SJSA1 (cell line): ENCODE measurements around the gene SERHL2. TPM values are rescaled to one million over a fixed set of nuclear protein-coding genes. Genes with fewer than 3 reads are reported as not detected.
"Not testable (repeated sequence)": the region's sequence is repeated elsewhere in the genome, so short reads cannot be mapped to it uniquely, and the experiment has no call there.

ENCODE experiments used
- DNase-seq, 2 experiments: peaks; one replicate each; pipeline ENCODE4 v3.0.0-alpha.2; 2015 to 2020; ENCODE audit warnings: low spot score in 2 of 2, low read depth in 1 of 2
- H3K27ac ChIP-seq: fragments of 250-450 bp; sonication (Bioruptor Pico); 2 replicates; pipeline ENCODE4 v1.5.1; 2020; ENCODE audit warnings: mild to moderate bottlenecking, moderate library complexity
- H3K27me3 ChIP-seq: fragments of 250-450 bp; sonication (Bioruptor Pico); replicated peaks from 2 replicates; pipeline ENCODE4 v1.5.1; 2020; ENCODE audit warnings: mild to moderate bottlenecking, moderate library complexity
- H3K36me3 ChIP-seq: fragments of 250-450 bp; sonication (Bioruptor Pico); 2 replicates; pipeline ENCODE4 v1.5.1; 2020; ENCODE audit warnings: mild to moderate bottlenecking
- H3K4me1 ChIP-seq: fragments of 250-450 bp; sonication (Bioruptor Pico); replicated peaks from 2 replicates; pipeline ENCODE4 v1.6.1; 2021; ENCODE audit warnings: mild to moderate bottlenecking
- H3K4me3 ChIP-seq: fragments of 250-450 bp; sonication (Bioruptor Pico); 2 replicates; pipeline ENCODE4 v1.5.1; 2020; ENCODE audit warnings: mild to moderate bottlenecking
- H3K9me3 ChIP-seq: fragments of 250-450 bp; sonication (Bioruptor Pico); replicated peaks from 2 replicates; pipeline ENCODE4 v1.5.1; 2020; ENCODE audit warnings: mild to moderate bottlenecking
- total RNA-seq: library from RNA; depleted of rRNA; stranded (reverse); fragments of >200 nt; shearing (Covaris generic); gene quantifications from 2 replicates; pipeline ENCODE4 v1.2.3, GENCODE V29; 2014

SERHL2 gene
- total RNA-seq, 1 experiment from 2014 or later: 2.9 TPM

- no peaks in the 10 kb centered on the region for H3K36me3 ChIP-seq
These were observed 5.0 kb upstream of the SERHL2 start for GRCh38 chr22:42548597-42549330.

GRCh38 chr22:42549331-42550060, 4.3 kb upstream of the SERHL2 start:
- Histone ChIP-seq H3K4me1 (peaks cover 10% of the 10 kb centered on the region), H3K9me3 (no peaks in the 10 kb centered on the region), H3K27me3 (no peaks in the 10 kb centered on the region), H3K4me3 (no peak overlapping the region), H3K27ac (no peak overlapping the region), H3K36me3 (no peaks in the 10 kb centered on the region)
- no peak for DNase-seq

More at GRCh38 chr22:42548597-42549330, 5.0 kb upstream of the SERHL2 start:
- no peak for DNase-seq
- no peak overlapping the region for H3K4me3 ChIP-seq
- H3K27me3 ChIP-seq: no peaks in the 10 kb centered on the region
- H3K27ac ChIP-seq: no peak overlapping the region
- no peaks in the 10 kb centered on the region for H3K9me3 ChIP-seq
- H3K4me1 ChIP-seq: peaks cover 6% of the 10 kb centered on the region

GRCh38 chr22:42552294-42552647, 1.5 kb upstream of the SERHL2 start:
- H3K27me3 ChIP-seq, H3K4me1 ChIP-seq, DNase-seq, H3K4me3 ChIP-seq, H3K27ac ChIP-seq, H3K36me3 ChIP-seq, H3K9me3 ChIP-seq: not testable (repeated sequence)

GRCh38 chr22:42560381-42560780, 6.6 kb downstream of the SERHL2 start:
- Histone ChIP-seq H3K4me1 (no peaks in the 10 kb centered on the region), H3K9me3 (no peaks in the 10 kb centered on the region), H3K27ac (no peak overlapping the region), H3K36me3 (peaks cover 1% of the 10 kb centered on the region; the same call in 1 of the 2 replicates), H3K27me3 (no peaks in the 10 kb centered on the region), H3K4me3 (no peak overlapping the region)
- no peak for DNase-seq

GRCh38 chr22:42560781-42561180, 7.0 kb downstream of the SERHL2 start:
- no peak overlapping the region for H3K4me3 ChIP-seq
- no peaks in the 10 kb centered on the region for H3K27me3 ChIP-seq
- peaks cover 3% of the 10 kb centered on the region; the same call in 1 of the 2 replicates for H3K36me3 ChIP-seq
- H3K9me3 ChIP-seq: no peaks in the 10 kb centered on the region
- H3K4me1 ChIP-seq: no peaks in the 10 kb centered on the region
- no peak for DNase-seq
- no peak overlapping the region for H3K27ac ChIP-seq

- Histone ChIP-seq H3K9me3 (no peaks in the 10 kb centered on the region), H3K4me1 (no peaks in the 10 kb centered on the region), H3K27me3 (no peaks in the 10 kb centered on the region), H3K4me3 (no peak overlapping the region), H3K36me3 (peaks cover 6% of the 10 kb centered on the region; the same call in 1 of the 2 replicates), H3K27ac (no peak overlapping the region)
- DNase-seq: no peak
These were observed 8.1 kb downstream of the SERHL2 start for GRCh38 chr22:42561856-42562255.

GRCh38 chr22:42562279-42562678, 8.5 kb downstream of the SERHL2 start:
- Histone ChIP-seq H3K9me3 (no peaks in the 10 kb centered on the region), H3K4me3 (no peak overlapping the region), H3K36me3 (peaks cover 6% of the 10 kb centered on the region; the same call in 1 of the 2 replicates), H3K27ac (no peak overlapping the region), H3K27me3 (no peaks in the 10 kb centered on the region), H3K4me1 (no peaks in the 10 kb centered on the region)
- DNase-seq: no peak

- Histone ChIP-seq H3K9me3 (no peaks in the 10 kb centered on the region), H3K4me3 (no peak overlapping the region), H3K27me3 (no peaks in the 10 kb centered on the region), H3K4me1 (no peaks in the 10 kb centered on the region), H3K36me3 (peaks cover 6% of the 10 kb centered on the region; the same call in 1 of the 2 replicates), H3K27ac (no peak overlapping the region)
- DNase-seq: no peak
These were observed 8.9 kb downstream of the SERHL2 start for GRCh38 chr22:42562684-42563083.

GRCh38 chr22:42563943-42564342, 10.2 kb downstream of the SERHL2 start:
- not testable (repeated sequence) for DNase-seq, H3K4me3 ChIP-seq, H3K4me1 ChIP-seq, H3K27ac ChIP-seq, H3K9me3 ChIP-seq, H3K36me3 ChIP-seq, H3K27me3 ChIP-seq

- no peaks in the 10 kb centered on the region for H3K27me3 ChIP-seq
- no peak overlapping the region for H3K27ac ChIP-seq
- no peaks in the 10 kb centered on the region for H3K4me1 ChIP-seq
- H3K36me3 ChIP-seq: peaks cover 10% of the 10 kb centered on the region; the same call in 1 of the 2 replicates
- H3K9me3 ChIP-seq: no peaks in the 10 kb centered on the region
- no peak for DNase-seq
- H3K4me3 ChIP-seq: no peak overlapping the region
These were observed 10.9 kb downstream of the SERHL2 start for GRCh38 chr22:42564699-42565098.

GRCh38 chr22:42565956-42566355, 12.2 kb downstream of the SERHL2 start:
- Histone ChIP-seq H3K4me1 (no peaks in the 10 kb centered on the region), H3K36me3 (peaks cover 20% of the 10 kb centered on the region), H3K27me3 (no peaks in the 10 kb centered on the region), H3K27ac (no peak overlapping the region), H3K9me3 (no peaks in the 10 kb centered on the region), H3K4me3 (no peak overlapping the region)
- DNase-seq: no peak

GRCh38 chr22:42567950-42568349, 14.2 kb downstream of the SERHL2 start:
- H3K4me3 ChIP-seq: not testable (repeated sequence)

GRCh38 chr22:42570580-42570979, 16.8 kb downstream of the SERHL2 start:
- H3K36me3 ChIP-seq: peaks cover 32% of the 10 kb centered on the region
- not testable (repeated sequence) for H3K27ac ChIP-seq, H3K27me3 ChIP-seq, H3K4me1 ChIP-seq, H3K4me3 ChIP-seq, DNase-seq, H3K9me3 ChIP-seq

More at GRCh38 chr22:42567950-42568349, 14.2 kb downstream of the SERHL2 start:
- H3K4me1 ChIP-seq, H3K9me3 ChIP-seq, H3K27ac ChIP-seq, H3K27me3 ChIP-seq, DNase-seq: not testable (repeated sequence)
- peaks cover 25% of the 10 kb centered on the region for H3K36me3 ChIP-seq

GRCh38 chr22:42571068-42571467, 17.3 kb downstream of the SERHL2 start:
- H3K27ac ChIP-seq, H3K4me3 ChIP-seq, DNase-seq, H3K27me3 ChIP-seq, H3K9me3 ChIP-seq, H3K4me1 ChIP-seq: not testable (repeated sequence)
- peaks cover 30% of the 10 kb centered on the region for H3K36me3 ChIP-seq
